DOHH2 (cell line): ENCODE results near the gene ZNF366.

ENCODE experiments used
- EZH2phosphoT487 ChIP-seq: fragments of 200-600 bp; sonication (generic); IDR thresholded peaks from 2 replicates; pipeline ENCODE4 v1.6.1; 2017; ENCODE audit warnings: borderline replicate concordance, mild to moderate bottlenecking, antibody characterized with exemption, low read length, moderate library complexity, mixed read lengths
- TF ChIP-seq, protein P1 (sequence below): fragments of 200-600 bp; sonication (generic); IDR thresholded peaks from one replicate; pipeline ENCODE4 v1.5.1; 2014; ENCODE audit warnings: antibody characterized with exemption, mild to moderate bottlenecking, low read depth, low read length; ENCODE audit not compliant: poor library complexity, severe bottlenecking

DNA sequence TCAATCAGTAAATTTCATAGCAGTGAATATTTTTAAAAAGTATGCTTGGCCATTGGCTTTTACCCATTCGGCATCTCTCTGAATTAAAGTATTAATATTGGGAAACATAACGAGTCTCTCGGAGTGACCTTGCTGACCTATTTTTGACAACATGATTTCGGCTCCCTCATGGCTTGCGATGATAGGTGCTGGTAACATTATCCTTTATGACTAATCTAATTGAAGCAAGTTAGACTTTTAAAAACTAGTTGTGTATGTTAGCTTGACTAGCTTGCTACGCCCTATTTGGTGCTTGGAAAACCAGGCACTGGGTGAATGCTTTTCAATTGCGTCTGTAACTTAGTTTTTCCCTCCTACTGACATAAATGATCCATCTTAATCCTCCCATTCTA lies 1.1 kb downstream of the ZNF366 start:
- TF ChIP-seq, protein P1, sequence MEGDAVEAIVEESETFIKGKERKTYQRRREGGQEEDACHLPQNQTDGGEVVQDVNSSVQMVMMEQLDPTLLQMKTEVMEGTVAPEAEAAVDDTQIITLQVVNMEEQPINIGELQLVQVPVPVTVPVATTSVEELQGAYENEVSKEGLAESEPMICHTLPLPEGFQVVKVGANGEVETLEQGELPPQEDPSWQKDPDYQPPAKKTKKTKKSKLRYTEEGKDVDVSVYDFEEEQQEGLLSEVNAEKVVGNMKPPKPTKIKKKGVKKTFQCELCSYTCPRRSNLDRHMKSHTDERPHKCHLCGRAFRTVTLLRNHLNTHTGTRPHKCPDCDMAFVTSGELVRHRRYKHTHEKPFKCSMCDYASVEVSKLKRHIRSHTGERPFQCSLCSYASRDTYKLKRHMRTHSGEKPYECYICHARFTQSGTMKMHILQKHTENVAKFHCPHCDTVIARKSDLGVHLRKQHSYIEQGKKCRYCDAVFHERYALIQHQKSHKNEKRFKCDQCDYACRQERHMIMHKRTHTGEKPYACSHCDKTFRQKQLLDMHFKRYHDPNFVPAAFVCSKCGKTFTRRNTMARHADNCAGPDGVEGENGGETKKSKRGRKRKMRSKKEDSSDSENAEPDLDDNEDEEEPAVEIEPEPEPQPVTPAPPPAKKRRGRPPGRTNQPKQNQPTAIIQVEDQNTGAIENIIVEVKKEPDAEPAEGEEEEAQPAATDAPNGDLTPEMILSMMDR: no peak
- no peak for TF ChIP-seq EZH2phosphoT487
